ENCODE results near the gene MYBPC3.

GRCh38 chr11:47305734-47306483 is 46.6 kb downstream of the MYBPC3 start:
- TF ChIP-seq CTCF (IDR thresholded peaks at IDR 0.05) (no peak), POLR2A (IDR thresholded peaks at IDR 0.05) (no peak)

All from tibial nerve (tissue), 3 donors.